Measurements from ENCODE around the gene TJP2. TPM values are rescaled to one million over a fixed set of nuclear protein-coding genes. Genes with fewer than 3 reads are reported as not detected.

The TJP2 gene
- polyA plus RNA-seq, 3 donors from 2014 or later: 1.5 to 4.9 (median 1.5) TPM

DNA sequence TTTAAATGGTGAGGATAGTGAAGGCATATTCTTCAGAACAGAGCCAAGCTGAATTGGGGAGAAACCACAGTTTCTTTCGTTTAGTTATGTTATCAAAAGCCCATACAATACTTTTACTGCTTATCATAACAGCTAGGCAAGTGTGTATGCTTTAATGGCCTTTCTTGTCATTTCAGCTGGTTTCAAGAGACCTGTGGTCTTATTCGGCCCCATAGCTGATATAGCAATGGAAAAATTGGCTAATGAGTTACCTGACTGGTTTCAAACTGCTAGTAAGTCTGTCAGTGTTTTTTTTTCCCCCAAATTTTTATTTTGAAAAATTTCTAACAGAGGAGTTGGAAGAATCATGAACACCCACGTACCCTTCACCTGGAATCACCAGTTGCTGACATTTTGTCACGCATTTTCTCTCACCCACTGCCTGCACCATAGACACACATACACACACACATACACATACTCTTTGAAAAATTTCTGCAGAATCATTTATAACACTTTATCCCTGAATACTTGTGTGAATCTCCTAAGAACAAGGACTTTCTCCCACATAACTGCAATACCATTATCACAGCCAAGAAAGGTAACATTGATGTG, 63.7 kb downstream of the TJP2 start:
- DNase-seq: no peak
- Mint-ChIP-seq H3K4me3 (no peak overlapping the region), H3K36me3 (peaks cover 0 to 31% (median 28%) of the 10 kb centered on the region in 3 donors), H3K27me3 (ENCODE audit: low read depth in 3 of 3) (no peaks in the 10 kb centered on the region), H3K4me1 (no peaks in the 10 kb centered on the region), H3K9me3 (no peaks in the 10 kb centered on the region), H3K27ac (no peak overlapping the region)

DNA sequence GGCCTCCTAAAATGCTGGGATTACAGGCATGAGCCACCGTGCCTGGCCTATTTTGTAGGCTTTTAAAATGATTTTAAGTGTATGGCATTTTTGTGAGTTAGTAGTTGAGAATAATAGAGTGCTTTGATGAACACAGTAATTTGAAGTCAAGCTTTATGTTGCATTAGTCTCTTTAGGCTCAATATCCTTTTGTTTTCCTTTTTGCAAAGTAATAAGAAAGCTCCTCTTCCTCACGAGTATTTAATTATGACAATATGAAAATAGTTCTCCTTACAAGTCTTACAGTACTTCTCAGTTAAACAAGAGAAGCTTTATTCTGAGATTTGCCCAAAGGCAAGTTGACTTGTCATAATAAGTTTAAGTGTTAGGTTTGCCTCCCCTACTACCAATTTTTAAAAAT, 69.0 kb downstream of the TJP2 start:
- Mint-ChIP-seq H3K4me1 (no peaks in the 10 kb centered on the region), H3K27me3 (ENCODE audit: low read depth in 3 of 3) (no peaks in the 10 kb centered on the region), H3K27ac (no peak overlapping the region), H3K4me3 (no peak overlapping the region), H3K36me3 (peaks cover 0 to 23% (median 20%) of the 10 kb centered on the region in 3 donors), H3K9me3 (no peaks in the 10 kb centered on the region)
- DNase-seq: no peak

DNA sequence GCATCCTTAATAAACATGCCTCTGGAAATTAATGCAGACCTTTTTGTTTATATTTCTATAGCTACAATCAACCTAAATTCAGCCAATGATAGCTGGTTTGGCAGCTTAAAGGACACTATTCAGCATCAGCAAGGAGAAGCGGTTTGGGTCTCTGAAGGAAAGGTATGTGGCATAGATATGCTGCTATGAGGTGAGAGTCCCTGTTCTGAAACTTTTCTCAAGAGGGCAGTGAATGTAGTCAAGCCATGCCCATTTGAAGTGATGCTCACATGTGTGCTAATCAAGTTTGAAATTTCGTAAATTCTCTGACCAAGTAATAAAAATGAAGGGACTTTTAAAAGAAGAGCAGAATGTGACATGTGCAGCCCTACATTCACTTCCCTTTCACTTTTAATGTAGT, 72.6 kb downstream of the TJP2 start:
- peaks cover 0 to 20% (median 8%) of the 10 kb centered on the region in 3 donors for H3K36me3 Mint-ChIP-seq
- H3K27ac Mint-ChIP-seq: no peak overlapping the region
- no peaks in the 10 kb centered on the region for H3K9me3 Mint-ChIP-seq
- no peak for DNase-seq
- H3K4me3 Mint-ChIP-seq: no peak overlapping the region
- no peaks in the 10 kb centered on the region for H3K4me1 Mint-ChIP-seq
- H3K27me3 Mint-ChIP-seq (ENCODE audit: low read depth in 3 of 3): peaks cover 0 to 2% (median 0%) of the 10 kb centered on the region in 3 donors

DNA sequence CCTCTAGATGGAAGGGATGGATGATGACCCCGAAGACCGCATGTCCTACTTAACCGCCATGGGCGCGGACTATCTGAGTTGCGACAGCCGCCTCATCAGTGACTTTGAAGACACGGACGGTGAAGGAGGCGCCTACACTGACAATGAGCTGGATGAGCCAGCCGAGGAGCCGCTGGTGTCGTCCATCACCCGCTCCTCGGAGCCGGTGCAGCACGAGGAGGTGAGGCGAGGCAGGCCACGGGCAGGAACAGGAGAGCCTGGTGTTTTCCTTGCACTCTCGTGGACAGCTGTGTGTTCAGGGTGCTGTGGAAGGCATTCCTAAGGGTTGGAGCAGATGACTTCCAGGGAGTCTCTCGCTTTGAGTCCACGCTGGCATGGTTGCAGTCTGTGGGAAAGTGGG, 73.9 kb downstream of the TJP2 start:
- H3K27me3 Mint-ChIP-seq (ENCODE audit: low read depth in 3 of 3): peaks cover 0 to 2% (median 0%) of the 10 kb centered on the region in 3 donors
- H3K9me3 Mint-ChIP-seq: no peaks in the 10 kb centered on the region
- H3K27ac Mint-ChIP-seq: no peak overlapping the region
- no peak overlapping the region for H3K4me3 Mint-ChIP-seq
- DNase-seq: no peak
- H3K4me1 Mint-ChIP-seq: no peaks in the 10 kb centered on the region
- peaks cover 0 to 20% (median 14%) of the 10 kb centered on the region in 3 donors for H3K36me3 Mint-ChIP-seq

DNA sequence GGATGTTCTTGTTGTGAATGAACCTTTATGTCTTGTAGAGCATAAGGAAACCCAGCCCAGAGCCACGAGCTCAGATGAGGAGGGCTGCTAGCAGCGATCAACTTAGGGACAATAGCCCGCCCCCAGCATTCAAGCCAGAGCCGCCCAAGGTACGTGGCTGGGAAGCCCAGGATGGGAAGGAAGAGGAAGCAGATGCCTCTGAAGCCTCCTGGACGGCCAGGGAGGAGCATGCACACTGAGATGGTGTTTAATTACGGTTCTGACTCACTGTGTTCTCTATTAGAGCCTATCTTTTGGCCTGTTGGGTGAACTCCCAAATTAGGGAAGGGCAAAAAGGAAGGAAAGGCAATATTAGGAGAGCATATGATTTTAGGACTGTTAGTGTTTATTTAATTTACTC, 75.3 kb downstream of the TJP2 start:
- H3K4me3 Mint-ChIP-seq: no peak overlapping the region
- H3K4me1 Mint-ChIP-seq: no peaks in the 10 kb centered on the region
- H3K9me3 Mint-ChIP-seq: no peaks in the 10 kb centered on the region
- DNase-seq: no peak
- peaks cover 0 to 24% (median 16%) of the 10 kb centered on the region in 3 donors for H3K36me3 Mint-ChIP-seq
- peaks cover 0 to 2% (median 0%) of the 10 kb centered on the region in 3 donors for H3K27me3 Mint-ChIP-seq (ENCODE audit: low read depth in 3 of 3)
- no peak overlapping the region for H3K27ac Mint-ChIP-seq

DNA sequence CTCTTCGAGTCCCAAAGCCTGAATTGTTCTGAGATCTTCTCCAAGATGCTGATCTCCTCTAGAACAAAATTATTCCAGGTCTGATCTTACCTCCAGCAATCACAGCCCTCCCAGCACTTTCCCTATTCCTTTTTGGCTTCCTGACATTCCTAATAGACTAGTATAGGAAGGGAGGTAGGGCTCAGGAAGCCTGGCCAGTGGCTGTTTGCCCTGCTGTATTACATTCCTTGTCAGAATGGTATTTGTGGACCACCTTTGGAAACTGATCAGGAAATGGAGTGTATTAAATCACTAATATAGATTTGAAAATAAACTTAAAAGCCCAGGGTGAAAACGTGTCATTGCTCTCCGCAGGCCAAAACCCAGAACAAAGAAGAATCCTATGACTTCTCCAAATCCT, 76.6 kb downstream of the TJP2 start:
- H3K4me1 Mint-ChIP-seq: no peaks in the 10 kb centered on the region
- no peak overlapping the region for H3K4me3 Mint-ChIP-seq
- H3K27ac Mint-ChIP-seq: no peak overlapping the region
- no peaks in the 10 kb centered on the region for H3K9me3 Mint-ChIP-seq
- H3K36me3 Mint-ChIP-seq: peaks cover 0 to 27% (median 18%) of the 10 kb centered on the region in 3 donors
- H3K27me3 Mint-ChIP-seq (ENCODE audit: low read depth in 3 of 3): peaks cover 0 to 2% (median 0%) of the 10 kb centered on the region in 3 donors
- DNase-seq: no peak

DNA sequence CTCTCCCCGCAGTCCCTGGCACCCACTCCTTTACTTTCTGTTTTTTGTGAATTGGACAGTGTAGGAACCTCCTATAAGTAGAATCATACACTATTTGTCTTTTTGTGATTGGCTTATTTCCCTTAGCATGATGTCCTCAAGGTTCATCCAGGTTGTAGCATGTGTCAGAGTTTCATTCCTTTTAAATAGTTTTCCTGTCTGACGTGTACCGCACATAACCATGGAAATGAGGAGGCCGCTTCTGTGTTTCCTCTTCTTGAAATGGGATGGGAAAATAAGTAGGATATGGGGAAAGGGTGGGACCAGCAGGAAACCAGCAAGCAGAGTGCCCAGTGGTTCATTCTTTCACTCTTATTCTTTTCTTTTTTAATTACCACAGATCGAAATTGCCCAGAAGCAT, 78.4 kb downstream of the TJP2 start:
- Mint-ChIP-seq H3K36me3 (peaks cover 0 to 23% (median 16%) of the 10 kb centered on the region in 3 donors), H3K4me3 (no peak overlapping the region), H3K27ac (no peak overlapping the region), H3K27me3 (ENCODE audit: low read depth in 3 of 3) (peaks cover 0 to 2% (median 0%) of the 10 kb centered on the region in 3 donors), H3K4me1 (no peaks in the 10 kb centered on the region), H3K9me3 (no peaks in the 10 kb centered on the region)
- no peak for DNase-seq

DNA sequence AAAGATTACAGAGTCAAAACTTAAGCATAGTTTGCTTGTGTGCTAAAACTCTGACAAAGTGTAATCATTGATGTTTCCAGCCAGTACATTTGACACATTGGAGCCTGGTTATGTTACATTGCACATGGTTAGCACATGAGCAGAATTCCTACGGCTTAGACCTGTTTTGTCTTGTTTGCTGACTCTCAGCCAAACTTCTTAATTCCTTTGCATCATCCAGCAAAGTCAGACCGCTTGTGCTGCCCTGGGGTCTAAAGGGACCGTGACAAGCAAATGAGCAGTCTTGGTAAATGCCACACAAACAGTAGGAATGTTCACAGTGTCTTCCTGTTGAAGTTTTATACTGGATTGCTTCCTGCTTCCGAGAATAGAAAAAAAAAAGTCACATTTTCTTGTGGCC, 79.0 kb downstream of the TJP2 start:
- no peaks in the 10 kb centered on the region for H3K9me3 Mint-ChIP-seq
- H3K4me3 Mint-ChIP-seq: no peak overlapping the region
- DNase-seq: no peak
- H3K27me3 Mint-ChIP-seq (ENCODE audit: low read depth in 3 of 3): peaks cover 0 to 2% (median 0%) of the 10 kb centered on the region in 3 donors
- no peak overlapping the region for H3K27ac Mint-ChIP-seq
- H3K36me3 Mint-ChIP-seq: peaks cover 0 to 17% (median 15%) of the 10 kb centered on the region in 3 donors
- H3K4me1 Mint-ChIP-seq: no peaks in the 10 kb centered on the region

DNA sequence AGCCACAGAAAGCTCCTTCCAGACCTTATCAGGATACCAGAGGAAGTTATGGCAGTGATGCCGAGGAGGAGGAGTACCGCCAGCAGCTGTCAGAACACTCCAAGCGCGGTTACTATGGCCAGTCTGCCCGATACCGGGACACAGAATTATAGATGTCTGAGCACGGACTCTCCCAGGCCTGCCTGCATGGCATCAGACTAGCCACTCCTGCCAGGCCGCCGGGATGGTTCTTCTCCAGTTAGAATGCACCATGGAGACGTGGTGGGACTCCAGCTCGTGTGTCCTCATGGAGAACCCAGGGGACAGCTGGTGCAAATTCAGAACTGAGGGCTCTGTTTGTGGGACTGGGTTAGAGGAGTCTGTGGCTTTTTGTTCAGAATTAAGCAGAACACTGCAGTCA, 80.1 kb downstream of the TJP2 start:
- Mint-ChIP-seq H3K4me3 (no peak overlapping the region), H3K4me1 (no peaks in the 10 kb centered on the region), H3K9me3 (no peaks in the 10 kb centered on the region), H3K27ac (no peak overlapping the region), H3K36me3 (peaks cover 0 to 11% (median 10%) of the 10 kb centered on the region in 3 donors), H3K27me3 (ENCODE audit: low read depth in 3 of 3) (peaks cover 0 to 2% (median 0%) of the 10 kb centered on the region in 3 donors)
- no peak for DNase-seq

DNA sequence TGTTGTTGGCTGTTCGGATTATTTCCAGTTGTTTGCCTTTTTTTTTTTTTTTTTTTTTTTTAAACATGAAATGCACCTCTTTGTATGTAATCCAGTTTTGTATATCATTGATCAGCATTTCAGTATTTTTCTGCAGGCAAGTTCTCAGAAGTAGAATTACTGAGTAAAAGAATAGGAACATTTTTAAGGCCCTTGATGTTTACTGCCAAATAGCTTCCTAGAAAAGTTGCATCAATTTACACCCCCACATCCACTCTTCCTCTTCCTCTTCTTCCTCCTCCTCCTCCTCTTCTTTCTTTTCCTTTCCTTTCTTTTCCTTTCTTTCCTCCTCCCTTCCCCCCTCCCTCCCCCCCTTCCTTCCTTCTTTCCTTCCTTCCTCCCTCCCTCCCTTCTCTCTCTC, 81.5 kb downstream of the TJP2 start:
- no peak for DNase-seq
- Mint-ChIP-seq H3K36me3 (peaks cover 0 to 11% (median 10%) of the 10 kb centered on the region in 3 donors), H3K4me1 (no peaks in the 10 kb centered on the region), H3K27me3 (ENCODE audit: low read depth in 3 of 3) (peaks cover 0 to 2% (median 0%) of the 10 kb centered on the region in 3 donors), H3K4me3 (no peak overlapping the region), H3K27ac (no peak overlapping the region), H3K9me3 (no peaks in the 10 kb centered on the region)

DNA sequence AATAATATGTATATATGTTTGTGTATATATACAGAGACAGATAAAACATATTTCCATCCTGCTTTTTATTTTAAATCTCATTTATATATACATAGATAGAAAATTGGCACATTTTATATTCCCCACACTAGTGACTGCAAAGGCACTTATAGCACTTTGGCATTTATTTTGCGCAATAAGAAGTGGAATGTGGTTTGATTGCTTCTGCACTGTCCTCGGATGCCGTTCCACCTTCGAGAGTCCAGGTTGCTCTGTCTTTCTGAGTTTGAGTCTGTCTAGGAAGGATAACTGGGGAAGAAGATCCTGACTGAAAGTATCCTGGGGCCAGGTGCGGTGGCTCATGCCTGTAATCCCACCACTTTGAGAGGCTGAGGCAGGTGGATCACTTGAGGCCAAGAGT, 84.5 kb downstream of the TJP2 start:
- no peak overlapping the region for H3K27ac Mint-ChIP-seq
- no peak for DNase-seq
- H3K9me3 Mint-ChIP-seq: no peaks in the 10 kb centered on the region
- H3K27me3 Mint-ChIP-seq (ENCODE audit: low read depth in 3 of 3): peaks cover 0 to 2% (median 0%) of the 10 kb centered on the region in 3 donors
- H3K4me1 Mint-ChIP-seq: no peaks in the 10 kb centered on the region
- peaks cover 0 to 8% (median 4%) of the 10 kb centered on the region in 3 donors for H3K36me3 Mint-ChIP-seq
- no peak overlapping the region for H3K4me3 Mint-ChIP-seq

DNA sequence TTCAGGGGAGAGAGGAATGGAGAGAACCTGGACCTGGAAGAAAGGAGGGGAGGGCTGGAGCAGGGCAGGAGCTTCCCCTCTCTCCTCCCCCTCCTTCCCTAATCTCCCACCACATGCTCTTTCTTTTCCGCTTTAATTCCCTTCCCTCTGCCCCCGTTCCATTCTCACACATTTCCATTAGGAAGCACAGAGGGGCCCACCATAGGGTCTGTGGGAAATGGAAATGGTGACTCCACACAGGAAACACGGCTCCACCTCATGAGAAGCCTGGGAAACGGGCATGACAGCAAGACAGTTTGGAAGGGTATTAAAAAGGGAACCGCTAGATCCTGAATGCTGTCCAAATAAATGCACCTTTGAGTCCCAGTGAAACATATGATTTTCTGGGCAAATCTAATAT, 86.1 kb downstream of the TJP2 start:
- Mint-ChIP-seq H3K27me3 (ENCODE audit: low read depth in 3 of 3) (peaks cover 0 to 2% (median 0%) of the 10 kb centered on the region in 3 donors), H3K4me1 (no peaks in the 10 kb centered on the region), H3K36me3 (no peaks in the 10 kb centered on the region), H3K27ac (no peak overlapping the region), H3K4me3 (no peak overlapping the region), H3K9me3 (no peaks in the 10 kb centered on the region)
- no peak for DNase-seq

DNA sequence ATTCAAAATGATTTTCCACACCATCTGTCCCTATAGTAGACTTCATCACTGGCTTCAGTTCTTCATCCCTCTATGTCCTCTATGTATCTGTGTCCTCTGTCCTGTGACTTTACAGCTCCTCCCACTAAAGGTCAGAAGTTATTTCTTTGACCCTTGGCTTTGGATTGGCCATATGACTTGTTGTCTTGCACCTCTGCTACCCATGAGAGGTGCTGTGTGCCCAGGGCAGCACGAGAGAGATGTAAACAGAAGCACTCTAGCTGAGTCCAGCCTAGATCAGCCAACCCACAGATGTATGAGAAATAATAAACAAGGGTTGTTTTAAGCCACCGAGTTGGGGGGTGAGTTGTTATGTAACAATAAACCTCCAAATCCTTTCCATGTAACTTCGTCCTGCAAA, 87.6 kb downstream of the TJP2 start:
- Mint-ChIP-seq H3K9me3 (no peaks in the 10 kb centered on the region), H3K4me3 (no peak overlapping the region), H3K4me1 (no peaks in the 10 kb centered on the region), H3K27me3 (ENCODE audit: low read depth in 3 of 3) (peaks cover 0 to 2% (median 1%) of the 10 kb centered on the region in 3 donors), H3K36me3 (no peaks in the 10 kb centered on the region), H3K27ac (no peak overlapping the region)
- DNase-seq: no peak

DNA sequence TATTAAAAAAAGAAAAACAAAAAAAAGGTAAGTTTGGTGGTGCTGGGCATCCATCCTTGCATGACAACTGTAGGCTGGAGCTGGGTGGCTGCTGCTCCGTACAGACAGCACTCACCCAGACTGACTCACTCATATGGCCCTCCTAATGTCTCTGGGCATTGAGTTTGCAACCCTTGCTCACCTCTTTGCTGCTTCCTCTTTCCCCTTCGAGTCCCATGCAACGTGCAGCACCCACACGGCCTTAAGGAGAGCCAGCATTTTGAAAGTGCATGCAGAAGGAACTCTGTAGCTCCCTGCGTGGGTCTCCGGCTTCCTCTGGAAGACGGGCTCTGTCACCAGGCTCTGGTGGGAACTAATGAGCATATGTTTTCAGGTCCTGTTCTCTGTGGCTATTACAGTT, 90.4 kb downstream of the TJP2 start:
- Mint-ChIP-seq H3K9me3 (peaks cover 0 to 2% (median 0%) of the 10 kb centered on the region in 6 donors), H3K4me3 (no peak overlapping the region), H3K27me3 (ENCODE audit: low read depth in 3 of 3) (peaks cover 0 to 5% (median 1%) of the 10 kb centered on the region in 3 donors), H3K27ac (no peak overlapping the region), H3K36me3 (no peaks in the 10 kb centered on the region), H3K4me1 (no peaks in the 10 kb centered on the region)
- DNase-seq: no peak

DNA sequence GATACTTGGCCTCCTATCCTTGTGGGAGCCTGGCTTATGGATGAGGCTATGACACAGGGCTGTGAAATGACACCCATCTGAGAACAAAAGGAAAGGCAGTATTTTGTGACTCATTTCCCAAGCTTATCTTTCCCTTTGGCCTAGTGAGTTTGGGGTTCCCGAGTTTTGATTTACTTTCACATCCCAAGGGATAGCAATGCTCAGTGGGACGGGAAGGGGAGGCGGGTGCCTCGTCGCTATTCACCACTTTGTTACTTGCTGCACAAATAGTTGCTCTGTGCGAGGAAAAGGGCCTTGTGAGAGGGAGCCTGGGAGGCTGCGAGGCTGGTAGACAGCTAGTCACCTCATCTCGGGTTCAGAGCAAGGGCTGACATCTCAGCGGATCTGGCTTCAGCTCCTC, 91.8 kb downstream of the TJP2 start:
- no peak overlapping the region for H3K4me3 Mint-ChIP-seq
- H3K27ac Mint-ChIP-seq: no peak overlapping the region

More for the DNA sequence above, 91.8 kb downstream of the TJP2 start:
- peaks cover 0 to 2% (median 0%) of the 10 kb centered on the region in 6 donors for H3K9me3 Mint-ChIP-seq
- H3K27me3 Mint-ChIP-seq (ENCODE audit: low read depth in 3 of 3): peaks cover 0 to 5% (median 1%) of the 10 kb centered on the region in 3 donors
- no peak for DNase-seq
- no peaks in the 10 kb centered on the region for H3K36me3 Mint-ChIP-seq
- H3K4me1 Mint-ChIP-seq: no peaks in the 10 kb centered on the region

All from immature natural killer cell (primary cell).